VCaP (cell line): ENCODE data around the gene TEX53.
A peak's percentile ranks its signal among the peaks of the same experiment; 100 is the strongest.

ENCODE experiments used
- H3K27ac ChIP-seq: fragments of 450-650 bp; 2 replicates; pipeline ENCODE4 v1.5.1; 2017
- TF ChIP-seq, protein P1 (sequence below): fragments of 450-650 bp; conservative IDR thresholded peaks from 2 replicates; pipeline ENCODE4 v1.5.1; 2017; ENCODE audit warnings: mild to moderate bottlenecking, moderate library complexity

The TEX53 gene

DNA sequence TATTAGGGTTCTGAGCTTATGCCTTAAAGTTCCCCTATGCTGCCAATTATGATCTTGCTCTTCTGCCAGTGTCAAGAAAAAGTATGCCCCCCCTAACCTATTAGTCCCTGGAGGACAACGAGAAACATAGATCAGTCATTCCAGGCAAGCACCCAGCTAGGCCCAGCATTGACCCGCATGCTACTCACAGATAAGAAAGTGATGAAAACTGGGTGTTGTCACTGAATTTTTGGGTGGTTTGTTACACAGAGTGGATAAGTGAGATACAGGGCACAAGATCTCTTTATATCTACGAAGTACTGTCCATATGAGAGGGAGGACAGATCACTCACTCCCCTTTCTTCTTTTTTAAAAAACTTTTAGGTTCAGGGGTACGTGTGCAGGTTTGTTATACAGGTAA, 30.8 kb upstream of the TEX53 start:
- H3K27ac ChIP-seq, result no peak overlapping the region

DNA sequence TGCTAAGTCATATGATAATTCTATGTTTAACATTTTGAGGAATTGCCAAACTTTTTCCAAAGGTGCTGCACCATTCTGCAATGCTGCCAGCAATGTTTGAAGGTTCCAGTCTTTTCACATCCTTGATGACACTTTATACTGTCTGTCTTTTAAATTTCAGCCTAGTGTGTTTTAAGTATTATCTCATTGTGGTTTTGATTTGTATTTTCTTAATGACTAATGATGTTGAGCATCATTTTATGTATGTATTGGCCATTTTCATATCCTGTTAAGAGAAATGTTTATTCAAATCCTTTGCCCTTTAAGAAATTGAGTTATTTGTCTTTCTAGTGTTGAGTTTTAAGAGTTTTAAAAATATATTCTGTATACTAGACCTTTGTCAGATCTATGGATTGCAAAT, 29.4 kb upstream of the TEX53 start:
- H3K27ac ChIP-seq, result no peak overlapping the region
- TF ChIP-seq, protein P1, sequence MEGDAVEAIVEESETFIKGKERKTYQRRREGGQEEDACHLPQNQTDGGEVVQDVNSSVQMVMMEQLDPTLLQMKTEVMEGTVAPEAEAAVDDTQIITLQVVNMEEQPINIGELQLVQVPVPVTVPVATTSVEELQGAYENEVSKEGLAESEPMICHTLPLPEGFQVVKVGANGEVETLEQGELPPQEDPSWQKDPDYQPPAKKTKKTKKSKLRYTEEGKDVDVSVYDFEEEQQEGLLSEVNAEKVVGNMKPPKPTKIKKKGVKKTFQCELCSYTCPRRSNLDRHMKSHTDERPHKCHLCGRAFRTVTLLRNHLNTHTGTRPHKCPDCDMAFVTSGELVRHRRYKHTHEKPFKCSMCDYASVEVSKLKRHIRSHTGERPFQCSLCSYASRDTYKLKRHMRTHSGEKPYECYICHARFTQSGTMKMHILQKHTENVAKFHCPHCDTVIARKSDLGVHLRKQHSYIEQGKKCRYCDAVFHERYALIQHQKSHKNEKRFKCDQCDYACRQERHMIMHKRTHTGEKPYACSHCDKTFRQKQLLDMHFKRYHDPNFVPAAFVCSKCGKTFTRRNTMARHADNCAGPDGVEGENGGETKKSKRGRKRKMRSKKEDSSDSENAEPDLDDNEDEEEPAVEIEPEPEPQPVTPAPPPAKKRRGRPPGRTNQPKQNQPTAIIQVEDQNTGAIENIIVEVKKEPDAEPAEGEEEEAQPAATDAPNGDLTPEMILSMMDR, result no peak

More for the DNA sequence above, 30.8 kb upstream of the TEX53 start:
- TF ChIP-seq, protein P1, result no peak

DNA sequence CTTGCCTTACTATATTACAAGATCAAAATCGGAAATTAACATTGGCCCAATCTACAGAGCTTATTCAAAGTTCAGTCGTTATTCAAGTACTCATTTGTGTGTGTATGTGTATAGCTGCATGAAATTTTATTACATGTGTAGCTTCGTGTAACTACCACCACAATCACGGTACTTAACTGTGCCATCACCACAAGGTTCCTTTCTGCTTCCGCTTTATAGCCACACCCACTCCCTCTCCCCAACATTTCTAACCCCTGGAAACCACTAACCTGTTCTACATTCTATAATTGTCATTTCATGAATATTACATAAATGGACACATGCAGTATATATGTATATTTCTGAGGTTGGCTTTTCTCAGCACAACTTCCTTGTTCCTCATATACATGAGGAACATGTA, 28.3 kb upstream of the TEX53 start:
- TF ChIP-seq, protein P1, result no peak
- H3K27ac ChIP-seq, result no peak overlapping the region

DNA sequence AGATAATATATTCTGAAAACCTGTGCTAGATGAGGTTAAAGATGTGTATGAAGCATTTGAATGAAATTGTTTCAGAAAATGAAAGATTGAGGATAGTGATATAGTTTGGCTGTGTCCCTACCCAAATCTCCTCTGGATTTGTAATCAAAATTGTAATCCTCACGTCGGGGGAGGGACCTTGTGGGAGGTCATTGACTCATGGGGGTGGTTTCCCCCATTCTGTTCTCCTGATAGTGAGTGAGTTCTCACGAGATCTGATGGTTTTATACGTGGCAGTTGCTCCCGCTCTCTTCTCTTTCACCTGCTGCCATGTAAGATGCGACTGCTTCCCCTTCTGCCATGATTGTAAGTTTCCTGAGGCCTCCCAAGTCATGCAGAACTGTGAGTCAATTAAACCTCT, 26.4 kb upstream of the TEX53 start:
- TF ChIP-seq, protein P1, result no peak
- H3K27ac ChIP-seq, result no peak overlapping the region

DNA sequence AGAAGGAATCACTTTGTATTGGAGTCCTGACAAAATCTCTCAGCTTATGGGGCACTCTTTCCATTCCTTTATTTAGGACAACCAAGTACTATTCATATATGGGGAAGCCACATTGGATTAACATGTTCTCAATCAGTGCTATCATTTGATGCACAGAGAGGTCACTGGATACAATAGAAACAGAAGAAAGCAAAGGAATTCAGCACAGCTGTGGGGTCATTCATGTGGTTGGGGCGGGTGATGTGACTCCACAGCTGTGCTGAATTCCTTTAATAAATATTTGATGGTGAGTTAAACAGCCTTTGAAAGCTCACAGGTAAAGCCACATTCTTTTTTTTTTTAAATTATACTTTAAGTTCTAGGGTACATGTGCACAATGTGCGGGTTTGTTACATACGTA, 25.2 kb upstream of the TEX53 start:
- H3K27ac ChIP-seq, result no peak overlapping the region
- TF ChIP-seq, protein P1, result no peak

DNA sequence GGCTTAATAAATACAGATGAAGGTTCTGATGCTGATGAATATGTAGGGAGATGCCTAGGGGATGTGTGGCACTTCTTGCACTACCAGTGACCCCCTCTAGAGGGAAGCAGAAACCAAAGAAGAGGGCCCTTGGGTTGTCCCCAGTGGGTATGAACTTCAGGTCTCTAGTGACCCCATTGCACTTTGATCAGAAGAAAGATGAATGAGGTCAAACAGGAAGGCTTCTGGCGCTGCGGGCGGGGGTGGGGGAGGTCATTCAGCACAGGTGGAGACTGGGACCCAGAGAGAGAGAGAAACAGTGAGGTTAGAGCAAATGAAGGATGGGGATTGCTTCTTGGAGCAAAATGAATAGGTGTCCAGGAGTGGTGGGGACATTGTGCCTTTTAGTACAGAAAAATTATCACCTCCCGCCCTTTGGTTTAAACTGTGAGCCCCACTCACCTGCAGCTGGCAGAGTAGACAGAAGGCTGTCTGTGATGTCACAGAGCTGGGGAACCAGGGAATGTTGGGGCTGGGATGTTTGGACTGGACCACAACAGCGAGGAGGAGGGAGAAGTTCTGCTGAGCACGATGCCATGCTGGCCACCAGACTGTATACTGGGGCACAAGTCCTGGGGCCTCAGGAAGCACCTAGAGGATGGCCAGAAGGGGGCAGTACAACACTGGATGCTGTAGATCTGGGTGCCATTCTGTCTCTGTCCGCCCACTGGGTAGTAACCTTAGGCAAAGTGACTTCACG, 24.2 kb upstream of the TEX53 start, which contains the start of gene TEX48:
Gene TEX48, minus strand, starts transcription at position 599 of the 739 bp plus-strand sequence. CDS start 10,469 bp downstream, outside the sequence.
- TF ChIP-seq, protein P1, result peak; percentile 81

DNA sequence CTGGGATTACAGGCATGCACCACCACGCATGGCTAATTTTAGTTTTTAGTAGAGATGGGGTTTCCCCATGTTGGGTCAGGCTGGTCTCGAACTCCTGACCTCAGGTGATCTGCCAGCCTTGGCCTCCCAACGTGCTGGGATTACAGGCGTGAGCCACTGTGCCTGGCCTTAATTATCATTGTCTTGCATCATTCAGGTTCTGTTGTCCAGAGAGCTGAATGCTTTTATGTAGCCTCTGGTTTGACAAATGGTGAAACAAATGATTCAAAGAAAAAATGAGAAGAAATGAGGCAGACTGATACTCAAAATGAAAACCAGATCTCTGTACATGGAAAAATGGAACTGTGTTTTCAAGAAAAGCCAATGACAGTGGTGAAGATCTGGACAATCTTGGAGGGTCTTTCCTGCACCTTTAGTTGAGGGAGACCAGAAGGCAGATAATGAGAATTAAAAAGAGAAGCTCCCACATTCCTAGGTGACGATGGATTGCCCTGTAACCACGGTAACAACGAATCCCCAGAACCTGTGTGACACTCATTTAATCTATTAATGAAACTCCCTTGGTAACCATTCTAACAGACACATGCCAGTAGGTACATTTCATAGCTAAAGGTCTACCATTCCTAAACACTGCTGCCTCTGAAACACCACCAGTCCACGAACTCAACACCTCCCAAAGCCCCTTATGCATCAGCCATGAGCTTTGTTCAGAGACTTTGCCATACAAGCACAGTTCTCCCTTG, 22.8 kb upstream of the TEX53 start:
- no peak overlapping the region for H3K27ac ChIP-seq
- TF ChIP-seq, protein P1, result no peak

More for the DNA sequence above, 24.2 kb upstream of the TEX53 start, which contains the start of gene TEX48:
- no peak within 1 kb of the TSS for H3K27ac ChIP-seq
